Measurements from ENCODE around the gene AADACL4.

AADACL4 gene

GRCh38 chr1:12602659-12603024, 41.2 kb upstream of the AADACL4 start:
- TF ChIP-seq POLR2AphosphoS5 (IDR thresholded peaks at IDR 0.05; ENCODE audit: low read depth, low read length) (no peak), TAF1 (IDR thresholded peaks at IDR 0.05; ENCODE audit: borderline replicate concordance, low read depth, low read length) (no peak), POLR2A (IDR thresholded peaks at IDR 0.05; ENCODE audit: low read depth, low read length) (no peak)
- DNase-seq (ENCODE audit: insufficient read length): no peak
- no peak for FAIRE-seq

DNA sequence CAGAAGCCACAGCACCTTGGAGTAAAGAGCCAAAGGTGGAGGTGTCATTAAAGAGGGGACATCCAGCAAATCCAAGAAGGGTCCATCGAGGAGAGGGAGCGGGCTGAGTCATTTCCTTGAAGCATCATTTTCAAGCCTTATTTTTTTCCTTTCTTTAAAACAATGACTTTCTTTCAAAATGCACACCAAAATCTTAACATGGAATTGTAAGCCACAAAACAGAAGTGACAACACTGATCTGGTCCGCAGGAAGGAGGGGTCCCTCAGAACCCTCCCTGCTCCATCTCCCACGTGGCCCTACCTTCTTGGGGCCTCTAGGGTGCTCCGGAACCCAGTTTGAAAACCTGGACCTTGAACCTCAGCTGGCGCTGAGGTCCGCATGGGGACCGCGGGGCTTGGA, 40.7 kb upstream of the AADACL4 start:
- TF ChIP-seq POLR2AphosphoS5 (IDR thresholded peaks at IDR 0.05; ENCODE audit: low read depth, low read length): no peak
- TF ChIP-seq POLR2A (IDR thresholded peaks at IDR 0.05; ENCODE audit: low read depth, low read length): no peak
- TF ChIP-seq TAF1 (IDR thresholded peaks at IDR 0.05; ENCODE audit: borderline replicate concordance, low read depth, low read length): no peak
- FAIRE-seq (no peak), DNase-seq (ENCODE audit: insufficient read length) (no peak)

DNA sequence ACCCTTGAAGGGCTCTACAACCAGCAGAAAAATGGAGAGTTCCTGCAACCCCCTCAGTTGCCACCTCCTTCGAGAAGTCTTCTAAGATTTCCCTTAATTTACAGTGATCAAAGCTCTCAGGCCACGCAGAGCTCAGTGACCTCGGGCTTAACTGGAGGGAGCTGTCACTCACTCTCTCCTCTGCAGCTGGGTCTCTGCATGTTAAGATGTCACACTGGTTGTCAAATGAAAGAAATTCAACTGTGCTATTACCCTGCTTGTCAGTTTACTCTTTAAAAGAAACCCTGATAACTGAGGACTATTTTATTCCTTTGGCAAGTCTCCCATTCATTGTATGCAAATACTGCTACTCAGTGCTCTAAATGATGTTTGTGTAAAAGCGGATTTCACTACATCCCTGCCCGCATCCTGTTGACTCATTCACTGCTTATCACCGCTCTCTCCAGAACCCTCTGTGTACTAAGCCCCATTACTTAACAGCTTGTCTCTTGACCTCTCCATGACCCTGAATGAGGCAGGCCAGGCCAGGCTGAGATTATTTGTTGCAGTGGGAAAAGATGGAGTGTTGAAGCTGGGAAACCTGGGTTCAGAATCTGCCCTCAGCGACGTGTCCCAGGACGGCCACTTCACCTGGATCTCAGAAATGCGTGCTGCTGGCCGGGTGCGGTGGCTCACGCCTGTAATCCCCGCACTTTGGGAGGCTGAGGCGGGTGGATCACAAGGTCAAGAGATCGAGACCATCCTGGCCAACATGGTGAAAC, 39.6 kb upstream of the AADACL4 start:
- TF ChIP-seq POLR2AphosphoS5 (IDR thresholded peaks at IDR 0.05; ENCODE audit: low read depth, low read length) (no peak), POLR2A (IDR thresholded peaks at IDR 0.05; ENCODE audit: low read depth, low read length) (no peak), TAF1 (IDR thresholded peaks at IDR 0.05; ENCODE audit: borderline replicate concordance, low read depth, low read length) (no peak)
- no peak for FAIRE-seq
- no peak for DNase-seq (ENCODE audit: insufficient read length)

- DNase-seq (ENCODE audit: insufficient read length): no peak
- FAIRE-seq: no peak
- TF ChIP-seq TAF1 (IDR thresholded peaks at IDR 0.05; ENCODE audit: borderline replicate concordance, low read depth, low read length) (no peak), POLR2A (IDR thresholded peaks at IDR 0.05; ENCODE audit: low read depth, low read length) (no peak), POLR2AphosphoS5 (IDR thresholded peaks at IDR 0.05; ENCODE audit: low read depth, low read length) (no peak)
These were observed 38.9 kb upstream of the AADACL4 start for GRCh38 chr1:12604986-12605385.

GRCh38 chr1:12607263-12607662, 36.6 kb upstream of the AADACL4 start:
- FAIRE-seq: no peak
- no peak for DNase-seq (ENCODE audit: insufficient read length)
- TF ChIP-seq POLR2A (IDR thresholded peaks at IDR 0.05; ENCODE audit: low read depth, low read length) (no peak), TAF1 (IDR thresholded peaks at IDR 0.05; ENCODE audit: borderline replicate concordance, low read depth, low read length) (no peak), POLR2AphosphoS5 (IDR thresholded peaks at IDR 0.05; ENCODE audit: low read depth, low read length) (no peak)

DNA sequence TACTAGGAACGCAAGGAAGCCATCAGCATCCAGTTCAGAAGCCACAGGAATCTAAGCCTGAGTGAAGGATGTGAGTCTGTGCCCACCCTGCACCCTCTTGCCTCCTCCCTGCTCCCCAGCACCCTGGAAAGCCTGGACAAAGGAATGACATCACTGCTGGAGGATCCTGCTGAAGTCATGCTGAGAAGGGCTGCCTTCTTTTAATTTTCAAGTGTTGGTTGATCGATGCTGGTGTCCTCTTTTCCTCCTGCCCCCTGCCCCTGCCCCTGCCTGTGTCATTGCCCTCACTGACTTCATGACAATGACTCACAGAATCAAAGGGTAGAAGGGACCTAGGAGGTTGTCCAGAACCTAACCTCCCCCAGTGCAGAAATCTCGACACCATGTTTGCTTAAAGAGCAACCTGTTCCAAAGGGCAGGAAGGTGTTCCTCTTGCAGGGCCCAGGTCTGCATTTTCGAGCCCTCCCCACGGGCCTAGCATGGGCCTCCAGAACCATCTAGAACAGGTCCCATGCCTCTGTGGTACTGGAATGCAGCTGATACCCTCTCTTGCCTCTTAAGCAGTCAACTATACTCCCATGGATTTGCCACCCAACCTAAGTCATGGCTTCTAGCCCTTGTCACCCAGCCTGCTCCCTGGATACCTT, 35.5 kb upstream of the AADACL4 start:
- DNase-seq (ENCODE audit: insufficient read length): no peak
- FAIRE-seq: no peak
- no peak for TF ChIP-seq TAF1 (IDR thresholded peaks at IDR 0.05; ENCODE audit: borderline replicate concordance, low read depth, low read length)
- no peak for TF ChIP-seq POLR2A (IDR thresholded peaks at IDR 0.05; ENCODE audit: low read depth, low read length)
- TF ChIP-seq POLR2AphosphoS5 (IDR thresholded peaks at IDR 0.05; ENCODE audit: low read depth, low read length): no peak

DNA sequence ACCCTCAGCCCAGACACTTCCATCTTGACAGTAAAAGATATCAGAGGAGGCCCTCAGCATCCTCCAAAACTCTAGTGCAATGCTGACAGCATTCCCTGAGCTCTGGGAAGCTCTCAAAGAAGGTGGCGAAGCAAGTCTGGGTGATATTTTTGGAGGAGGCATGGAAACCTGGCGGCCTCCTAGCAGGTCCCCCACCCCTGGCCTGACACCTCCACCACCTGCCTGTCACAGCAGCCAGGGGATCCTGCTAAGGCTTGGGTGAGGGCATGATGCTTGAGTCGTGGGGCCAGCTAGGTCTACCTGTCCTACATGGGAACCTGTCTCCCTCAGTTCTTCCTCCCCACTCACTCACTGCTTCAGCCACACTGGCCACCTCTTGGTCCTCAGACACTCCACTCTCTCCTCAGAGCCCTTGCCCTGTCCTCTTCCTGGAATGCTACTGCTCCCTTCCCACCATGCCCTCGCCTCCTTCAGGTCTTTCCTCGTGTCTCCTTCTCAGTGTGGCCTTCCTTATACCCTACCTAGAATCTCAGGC, 34.3 kb upstream of the AADACL4 start:
- FAIRE-seq (no peak), DNase-seq (ENCODE audit: insufficient read length) (no peak)
- TF ChIP-seq POLR2A (IDR thresholded peaks at IDR 0.05; ENCODE audit: low read depth, low read length) (no peak), TAF1 (IDR thresholded peaks at IDR 0.05; ENCODE audit: borderline replicate concordance, low read depth, low read length) (no peak)

GRCh38 chr1:12610305-12610935, 33.5 kb upstream of the AADACL4 start:
- FAIRE-seq (no peak), DNase-seq (ENCODE audit: insufficient read length) (no peak)
- no peak for TF ChIP-seq POLR2A (IDR thresholded peaks at IDR 0.05; ENCODE audit: low read depth, low read length)
- no peak for TF ChIP-seq TAF1 (IDR thresholded peaks at IDR 0.05; ENCODE audit: borderline replicate concordance, low read depth, low read length)
- TF ChIP-seq POLR2AphosphoS5 (IDR thresholded peaks at IDR 0.05; ENCODE audit: low read depth, low read length): no peak

DNA sequence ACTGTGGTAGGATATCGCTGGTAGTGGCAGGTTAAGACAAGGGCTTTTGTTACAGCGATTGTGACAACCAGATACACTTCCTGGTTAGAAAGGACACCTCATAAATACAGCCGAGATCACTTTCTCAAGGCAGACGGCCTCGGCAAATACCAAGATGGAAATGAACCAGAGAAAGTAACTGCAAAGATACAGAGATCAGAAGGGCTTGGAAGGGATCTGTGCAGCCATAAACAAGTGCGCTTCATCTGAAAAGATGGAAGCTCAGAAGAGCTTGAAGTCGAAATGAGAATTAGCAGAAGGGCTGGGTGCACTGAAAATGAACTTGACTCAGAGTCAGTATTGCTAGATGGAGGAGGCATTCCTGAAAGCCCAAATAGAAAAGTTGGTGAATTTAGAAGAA, 32.9 kb upstream of the AADACL4 start:
- DNase-seq (ENCODE audit: insufficient read length): no peak
- FAIRE-seq: no peak
- TF ChIP-seq TAF1 (IDR thresholded peaks at IDR 0.05; ENCODE audit: borderline replicate concordance, low read depth, low read length) (no peak), POLR2A (IDR thresholded peaks at IDR 0.05; ENCODE audit: low read depth, low read length) (no peak), POLR2AphosphoS5 (IDR thresholded peaks at IDR 0.05; ENCODE audit: low read depth, low read length) (no peak)

DNA sequence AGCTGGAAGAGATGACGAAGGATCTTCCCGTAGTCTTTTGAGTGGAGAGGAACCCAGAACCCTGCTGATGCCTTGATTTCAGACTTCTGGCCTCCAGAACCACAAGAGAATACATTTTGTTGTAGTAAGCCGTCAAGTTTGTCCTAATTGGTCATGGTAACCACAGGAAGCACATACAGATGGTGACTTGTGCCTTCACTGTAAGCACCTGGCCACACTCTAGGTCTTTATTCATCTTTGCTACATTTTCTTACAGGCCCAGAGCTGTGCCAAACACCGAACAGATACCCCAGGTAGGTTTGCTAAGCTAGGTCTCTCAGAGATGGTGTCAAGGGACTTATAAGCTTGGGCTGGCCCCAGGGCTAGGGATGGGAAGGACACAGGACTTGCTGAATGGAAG, 30.7 kb upstream of the AADACL4 start:
- FAIRE-seq (no peak), DNase-seq (ENCODE audit: insufficient read length) (no peak)
- TF ChIP-seq POLR2A (IDR thresholded peaks at IDR 0.05; ENCODE audit: low read depth, low read length) (no peak), TAF1 (IDR thresholded peaks at IDR 0.05; ENCODE audit: borderline replicate concordance, low read depth, low read length) (no peak), POLR2AphosphoS5 (IDR thresholded peaks at IDR 0.05; ENCODE audit: low read depth, low read length) (no peak)

DNA sequence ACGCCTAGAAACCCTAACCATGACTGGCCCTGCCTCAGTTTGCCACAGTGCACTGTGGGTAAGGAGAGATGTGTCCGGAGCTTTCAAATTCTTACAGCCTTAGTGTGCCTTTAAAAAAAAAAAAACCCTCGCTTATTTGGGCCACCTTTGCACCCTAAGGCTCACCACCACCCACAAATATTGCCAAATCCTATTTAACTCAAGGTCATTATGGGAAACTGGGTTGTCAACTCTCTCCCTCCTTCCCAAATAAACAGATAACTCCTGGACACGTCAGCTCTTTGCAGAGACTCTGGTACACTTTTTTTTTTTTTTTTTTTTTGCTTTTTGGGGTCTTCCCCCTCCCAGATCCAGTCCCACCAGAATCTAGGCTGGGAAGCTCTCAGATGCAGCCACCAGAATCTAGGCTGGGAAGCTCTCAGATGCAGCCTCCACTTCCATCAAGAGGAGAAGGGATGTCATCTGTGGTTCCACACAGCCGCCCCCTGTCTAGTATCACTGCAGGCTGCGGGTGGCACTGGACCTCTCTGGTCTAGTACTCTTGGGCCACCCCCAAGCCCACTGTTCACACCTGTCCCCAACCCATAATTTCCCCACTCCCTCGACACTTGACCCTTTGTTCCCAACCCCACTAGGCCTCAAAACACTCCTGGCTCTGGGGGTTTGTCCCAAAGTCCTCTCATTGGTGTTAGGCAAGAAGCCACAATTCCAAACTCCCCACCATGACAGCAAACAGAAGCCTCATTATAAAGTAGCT, 29.3 kb upstream of the AADACL4 start:
- TF ChIP-seq POLR2A (IDR thresholded peaks at IDR 0.05; ENCODE audit: low read depth, low read length) (no peak), POLR2AphosphoS5 (IDR thresholded peaks at IDR 0.05; ENCODE audit: low read depth, low read length) (no peak), TAF1 (IDR thresholded peaks at IDR 0.05; ENCODE audit: borderline replicate concordance, low read depth, low read length) (no peak)
- FAIRE-seq: no peak

More for the DNA sequence above, 29.3 kb upstream of the AADACL4 start:
- no peak for DNase-seq (ENCODE audit: insufficient read length)

All from GM12892 (cell line).